Transverse colon (tissue), 4 donors: Measurements from ENCODE around the gene TRAIP.

Experiments
- CTCF ChIP-seq, 5 experiments: fragments of 200-600 bp in 3 of 5; fragments of 450-650 bp in 2 of 5; sonication (generic) in 3 of 5; IDR thresholded peaks; 1 replicate in 2 of 5; 2 replicates in 3 of 5; pipeline ENCODE4 v1.5.1; 2016 to 2017; ENCODE audit warnings: antibody characterized with exemption in 5 of 5, inconsistent platforms in 3 of 5, mild to moderate bottlenecking in 2 of 5, moderate library complexity in 1 of 5
- POLR2A ChIP-seq: fragments of 450-650 bp; IDR thresholded peaks from one replicate; pipeline ENCODE4 v1.6.1; 2016; ENCODE audit warnings: antibody characterized with exemption, mild to moderate bottlenecking, moderate library complexity
- POLR2AphosphoS5 ChIP-seq, 3 donors: sonication (generic); formaldehyde crosslinking; IDR thresholded peaks; one replicate each; pipeline ENCODE4 v1.6.1; 2016; ENCODE audit warnings: antibody characterized with exemption in 3 of 3

- no peak for TF ChIP-seq CTCF (IDR thresholded peaks at IDR 0.05)
- no peak for TF ChIP-seq POLR2A
- no peak for TF ChIP-seq POLR2AphosphoS5 (IDR thresholded peaks at IDR 0.05)
Measured at GRCh38 chr3:49826016-49826415, 30.3 kb downstream of the TRAIP start.
